Activated CD8-positive, alpha-beta memory T cell treated with anti-CD3 and anti-CD28 coated beads for 48 hours (primary cell): ENCODE data around the gene STK4.

Source experiments
- DNase-seq, 3 experiments: peaks; one replicate each; pipeline ENCODE4 v3.0.0-alpha.2; 2020; ENCODE audit warnings: low read depth in 2 of 3, low spot score in 2 of 3

Gene STK4

GRCh38 chr20:45080867-45081624, 114.7 kb downstream of the STK4 start:
- no peak for DNase-seq

- no peak for DNase-seq
Observed at GRCh38 chr20:45082468-45082867, 116.2 kb downstream of the STK4 start.

GRCh38 chr20:45083127-45083526, 116.8 kb downstream of the STK4 start:
- DNase-seq, result no peak

DNA sequence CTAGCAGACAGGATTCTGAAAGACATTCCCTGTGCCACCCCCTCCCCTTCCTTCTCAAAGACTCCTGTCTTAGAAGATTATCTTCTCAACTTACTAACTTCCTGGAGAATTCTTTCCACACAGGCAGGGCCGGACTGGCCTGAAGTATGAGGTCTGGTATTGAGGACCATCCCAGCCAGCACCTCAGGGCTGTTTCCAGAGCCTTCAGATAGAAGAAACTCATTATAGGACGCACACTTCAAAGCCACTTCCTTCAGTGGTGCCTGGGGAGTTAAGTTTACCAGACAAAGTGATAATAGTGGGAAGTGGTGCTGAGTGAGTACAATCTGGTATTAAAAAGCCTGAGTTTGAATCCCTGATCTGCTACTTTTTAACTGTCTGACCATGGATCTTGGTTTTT, 119.0 kb downstream of the STK4 start:
- no peak for DNase-seq

DNA sequence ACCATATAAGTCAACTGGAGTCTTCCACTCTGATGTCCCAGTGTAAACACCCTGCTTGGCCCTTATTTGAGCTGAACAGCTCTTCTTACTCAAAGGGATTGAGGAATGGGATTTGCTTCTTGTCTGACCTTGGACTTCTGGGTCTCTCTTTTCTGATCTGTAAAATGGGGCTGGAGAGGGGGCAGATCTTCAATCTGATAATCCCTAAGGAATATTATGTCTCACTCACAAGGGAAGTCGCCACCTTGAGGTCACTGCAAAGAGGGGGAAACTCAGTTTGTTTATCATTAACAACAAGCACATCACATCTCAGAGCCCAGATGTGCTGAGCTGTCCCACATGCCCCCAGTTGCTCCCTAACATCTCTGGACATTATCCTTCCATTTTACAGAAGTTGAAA, 119.6 kb downstream of the STK4 start:
- DNase-seq, result no peak

DNA sequence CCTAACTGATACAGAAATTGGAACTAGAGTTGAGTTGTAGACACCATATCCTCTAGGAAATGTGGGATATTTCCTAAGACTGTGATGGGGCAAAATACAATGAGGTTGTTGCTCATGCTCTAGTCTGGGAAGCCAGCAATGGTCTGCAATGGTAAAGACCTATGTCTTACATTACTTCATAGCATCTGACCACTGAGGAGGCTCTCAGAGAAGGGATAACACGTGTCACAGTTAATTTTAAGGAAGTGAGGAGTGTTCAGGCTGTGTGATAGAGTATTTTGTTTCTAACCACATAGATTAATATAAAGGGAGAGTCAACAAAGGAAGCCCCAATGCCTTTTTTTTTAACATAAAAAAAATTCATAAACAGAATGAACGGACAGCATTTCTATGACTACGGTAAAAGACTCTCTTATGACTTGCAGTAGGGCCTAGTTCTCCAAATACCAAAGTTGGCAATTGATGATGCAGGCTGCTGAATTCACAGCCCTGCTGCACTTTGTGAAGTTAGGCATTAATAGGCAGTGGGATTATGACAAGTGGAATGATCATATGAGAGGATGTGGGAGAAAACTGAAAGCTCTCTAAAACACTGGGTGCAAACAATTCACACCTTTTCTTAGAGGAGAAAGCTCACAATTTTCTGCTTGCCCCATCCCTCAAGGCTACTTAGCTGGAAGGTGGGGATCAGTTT, 120.9 kb downstream of the STK4 start:
- DNase-seq, result no peak

GRCh38 chr20:45087814-45088213, 121.5 kb downstream of the STK4 start:
- no peak for DNase-seq

DNA sequence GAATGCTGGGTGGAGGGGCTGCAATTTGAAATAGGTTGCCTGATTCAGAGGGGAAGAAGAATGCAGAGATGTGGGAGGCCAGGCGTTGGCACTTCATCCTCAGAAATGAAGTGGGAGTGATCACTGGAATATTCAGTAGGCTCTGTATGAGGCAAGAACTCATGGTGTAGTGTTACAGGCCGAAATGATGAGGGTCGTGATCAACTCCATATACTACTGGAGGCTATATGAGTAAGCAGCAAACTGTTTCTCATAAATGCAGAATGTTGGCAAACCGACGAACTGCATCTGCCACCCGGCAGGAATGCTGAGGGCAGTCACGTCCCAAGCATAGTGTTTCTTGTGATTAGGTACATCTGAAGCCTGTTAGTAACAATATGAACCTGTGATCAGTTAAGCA, 121.9 kb downstream of the STK4 start:
- no peak for DNase-seq

GRCh38 chr20:45090481-45090880, 124.2 kb downstream of the STK4 start:
- DNase-seq, result no peak

DNA sequence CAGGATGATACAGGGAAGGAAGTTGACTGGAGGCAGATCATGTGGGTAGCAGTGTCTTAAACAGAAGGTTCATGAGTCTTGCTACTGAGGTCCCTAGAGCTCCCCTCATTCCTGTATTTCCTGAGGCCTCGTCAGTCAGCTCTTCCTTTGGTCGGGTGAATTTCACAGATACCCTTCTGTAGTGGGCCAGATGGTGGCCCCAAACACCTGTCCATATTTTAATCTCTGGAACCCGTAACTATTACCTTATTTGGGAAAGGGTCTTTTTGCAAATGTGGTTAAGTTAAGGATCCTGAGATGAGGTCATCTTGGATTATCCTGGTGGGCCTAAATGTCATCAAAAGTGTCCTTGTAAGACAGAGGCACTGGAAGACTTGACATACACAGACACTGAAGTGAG, 125.1 kb downstream of the STK4 start:
- DNase-seq, result no peak

DNA sequence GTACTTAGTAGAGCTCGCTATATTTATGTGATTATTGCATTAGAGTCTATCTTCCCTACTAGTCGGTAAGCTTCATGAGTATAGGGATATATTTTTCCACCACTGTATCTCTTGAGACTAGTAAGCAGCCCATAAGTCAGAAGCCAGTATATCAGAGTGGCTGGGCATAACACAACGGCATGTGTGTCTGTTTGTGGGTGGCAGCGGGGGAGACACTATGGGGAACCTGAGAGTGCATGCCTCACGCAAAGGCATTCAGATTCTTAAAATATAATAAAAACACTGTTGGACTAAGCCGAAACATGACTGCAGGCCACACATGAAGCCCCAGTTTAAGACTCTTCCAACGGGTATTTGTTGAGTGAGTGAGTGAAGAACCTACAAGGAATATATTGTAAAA, 126.6 kb downstream of the STK4 start:
- no peak for DNase-seq

GRCh38 chr20:45094201-45094600, 127.9 kb downstream of the STK4 start:
- no peak for DNase-seq

DNA sequence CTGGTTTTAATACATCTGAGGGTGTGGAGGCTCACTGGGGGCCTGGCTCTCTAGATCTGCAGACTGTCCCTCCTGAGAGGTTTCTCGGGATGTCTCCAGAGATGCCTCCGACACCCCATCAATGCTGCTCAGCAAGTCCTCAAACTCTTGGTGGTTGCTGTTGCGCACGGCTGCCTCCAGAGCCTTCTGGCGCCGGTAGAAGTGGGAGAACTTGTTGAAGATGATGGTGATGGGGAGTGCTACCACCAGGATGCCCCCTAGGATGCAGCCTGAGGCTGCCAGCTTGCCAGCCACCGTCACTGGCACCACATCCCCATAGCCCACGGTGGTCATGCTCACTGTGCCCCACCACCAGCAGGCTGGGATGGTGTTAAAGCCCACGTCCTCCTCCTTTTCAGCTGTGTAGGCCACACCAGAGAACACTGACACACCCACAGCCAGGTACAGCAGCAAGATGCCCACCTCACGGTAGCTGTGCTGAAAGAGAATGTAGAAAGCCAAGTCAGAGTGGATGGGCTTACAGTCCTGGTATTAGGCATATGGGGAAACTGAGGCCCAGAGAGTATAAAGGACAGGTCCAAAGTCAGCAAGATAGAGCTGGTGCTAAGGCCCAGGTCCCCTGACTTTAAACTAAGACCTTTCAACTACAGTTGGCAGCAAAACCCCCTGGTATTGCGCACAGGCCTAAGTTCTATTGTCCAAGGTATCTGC, 128.7 kb downstream of the STK4 start:
- no peak for DNase-seq

DNA sequence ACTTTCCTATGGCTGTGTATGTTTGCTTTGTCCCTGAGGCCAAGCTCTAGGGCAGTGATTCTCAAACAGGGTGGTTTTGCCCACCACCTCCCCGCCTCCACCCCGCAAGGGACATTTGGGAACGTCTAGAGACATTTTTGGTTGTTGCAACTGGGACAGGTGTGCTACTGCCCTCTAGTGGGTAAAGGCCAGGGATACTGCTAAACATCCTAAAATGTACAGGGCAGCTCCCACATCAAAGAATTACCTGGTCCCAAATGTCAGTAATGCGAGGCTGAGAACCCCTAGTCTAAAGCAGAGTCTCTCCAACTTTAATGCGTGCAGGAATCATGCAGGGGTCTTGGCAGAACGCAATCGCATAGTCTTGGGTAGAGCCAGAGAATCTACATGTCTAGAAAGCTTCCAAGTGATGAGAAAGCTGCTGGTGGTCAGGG, 129.5 kb downstream of the STK4 start:
- peak in 2 of 3 experiments; percentile 12 to 16 for DNase-seq

GRCh38 chr20:45096781-45097180, 130.5 kb downstream of the STK4 start:
- DNase-seq, result no peak

DNA sequence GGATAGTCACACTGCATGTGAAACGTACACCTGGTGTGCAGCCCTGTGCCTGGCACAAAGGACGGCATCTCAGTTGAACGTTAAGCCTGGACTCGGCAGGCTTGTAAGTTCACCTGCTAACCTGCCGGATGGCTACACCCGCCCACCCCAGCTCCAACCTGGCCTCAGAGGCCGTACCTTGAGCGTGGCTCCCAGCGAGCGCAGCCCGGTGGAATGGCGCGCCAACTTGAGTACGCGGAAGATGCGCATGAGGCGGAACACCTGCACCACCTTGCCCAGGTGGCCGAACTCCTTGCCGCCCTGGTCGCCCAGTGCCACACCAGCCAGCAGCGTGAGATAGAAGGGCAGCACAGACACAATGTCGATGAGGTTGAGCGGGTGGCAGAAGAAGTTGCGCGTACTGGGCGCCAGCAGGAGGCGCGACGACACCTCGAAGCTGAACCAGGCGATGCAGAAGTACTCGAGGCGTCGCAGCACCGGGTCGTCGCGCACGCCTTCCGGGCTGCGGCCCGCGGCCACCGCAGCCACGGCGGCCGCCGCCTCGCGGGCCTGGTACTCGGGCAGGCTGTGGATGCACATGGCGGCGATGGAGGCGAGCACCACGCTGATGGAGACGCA, 131.3 kb downstream of the STK4 start:
- peak in 2 of 3 experiments; percentile 16 to 18 for DNase-seq

GRCh38 chr20:45098103-45098773, 131.9 kb downstream of the STK4 start:
- DNase-seq, result no peak

- DNase-seq, result no peak
Observed at GRCh38 chr20:45100563-45101245, 134.4 kb downstream of the STK4 start, which contains the start of gene KCNS1. TSS of gene KCNS1 (minus strand) at chr20:45101127. CDS start at chr20:45099236, 1,891 bp downstream.

- no peak for DNase-seq
Observed at GRCh38 chr20:45101333-45101850, 135.1 kb downstream of the STK4 start.

- DNase-seq, result no peak
Observed at GRCh38 chr20:45103072-45103471, 136.8 kb downstream of the STK4 start.
